HG03139 (cell line): ENCODE results near the gene LINGO1.

Source experiments
- ATAC-seq: cut with Tn5 transposase; IDR thresholded peaks from one replicate; pipeline ENCODE4 v1.9.1; 2021; ENCODE audit not compliant: unreplicated experiment

Gene LINGO1

DNA sequence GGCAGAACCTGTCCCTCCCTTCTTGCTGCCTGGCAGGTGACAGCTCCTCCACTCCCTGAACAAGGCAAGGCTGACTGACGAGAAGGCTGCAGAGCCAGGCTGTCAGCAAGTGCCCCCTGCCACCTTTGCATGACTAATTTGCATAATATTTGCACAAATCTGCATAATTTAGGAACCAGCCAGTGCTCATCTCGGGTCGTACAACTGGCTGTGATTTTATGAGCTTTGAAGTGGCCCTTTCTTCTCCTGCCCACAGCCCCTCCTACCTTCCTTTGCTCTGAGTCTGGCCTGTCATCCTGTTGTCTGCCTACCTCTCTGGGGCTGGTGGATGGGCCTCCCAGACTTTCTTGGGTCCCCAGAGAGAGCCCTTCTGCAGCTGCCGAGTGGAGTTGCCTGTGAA is 58.9 kb downstream of the LINGO1 start:
- ATAC-seq = no peak

GRCh38 chr15:77572186-77572585 is 60.5 kb downstream of the LINGO1 start:
- ATAC-seq = no peak

GRCh38 chr15:77571741-77572140 is 61.0 kb downstream of the LINGO1 start:
- no peak for ATAC-seq

- ATAC-seq = no peak
Observed at GRCh38 chr15:77571181-77571580, 61.5 kb downstream of the LINGO1 start.

- no peak for ATAC-seq
Observed at GRCh38 chr15:77569729-77570125, 63.0 kb downstream of the LINGO1 start.

DNA sequence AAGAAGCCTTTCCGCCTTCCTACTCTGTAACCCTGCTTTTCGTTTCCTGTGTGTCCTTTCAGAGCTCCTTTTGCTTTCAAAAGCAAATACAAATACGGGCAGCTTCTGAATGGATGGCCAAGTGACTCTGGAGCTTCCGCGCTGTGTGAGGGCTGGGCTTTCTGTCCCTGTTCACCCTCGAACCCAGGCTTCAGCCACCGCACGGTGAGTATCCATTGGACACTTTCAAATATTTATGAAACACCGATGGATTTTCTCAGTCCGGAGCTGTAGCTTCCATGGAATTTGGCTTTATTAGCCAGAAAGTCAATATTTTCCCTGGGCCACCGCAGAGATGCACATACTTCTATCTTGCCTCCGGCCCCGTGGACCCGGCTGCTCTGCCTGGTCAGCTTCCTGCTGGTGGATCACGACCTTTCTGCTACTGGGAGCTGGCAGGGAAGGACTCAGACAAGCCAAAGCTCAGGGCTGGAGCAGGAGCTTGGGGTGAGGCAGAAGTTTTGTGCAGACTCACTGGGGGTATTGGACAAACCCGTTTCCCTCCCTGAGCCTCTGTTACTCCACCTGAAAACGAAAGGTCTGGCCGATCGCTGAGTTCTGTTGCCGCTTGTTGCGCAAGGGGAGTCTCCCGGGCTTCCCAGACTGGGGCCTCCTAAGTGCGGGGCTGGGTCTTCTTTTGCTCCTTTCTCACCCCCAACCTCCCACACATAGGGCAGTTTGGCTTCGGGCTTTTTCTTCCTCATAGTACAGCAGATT is 63.6 kb downstream of the LINGO1 start:
- no peak for ATAC-seq

DNA sequence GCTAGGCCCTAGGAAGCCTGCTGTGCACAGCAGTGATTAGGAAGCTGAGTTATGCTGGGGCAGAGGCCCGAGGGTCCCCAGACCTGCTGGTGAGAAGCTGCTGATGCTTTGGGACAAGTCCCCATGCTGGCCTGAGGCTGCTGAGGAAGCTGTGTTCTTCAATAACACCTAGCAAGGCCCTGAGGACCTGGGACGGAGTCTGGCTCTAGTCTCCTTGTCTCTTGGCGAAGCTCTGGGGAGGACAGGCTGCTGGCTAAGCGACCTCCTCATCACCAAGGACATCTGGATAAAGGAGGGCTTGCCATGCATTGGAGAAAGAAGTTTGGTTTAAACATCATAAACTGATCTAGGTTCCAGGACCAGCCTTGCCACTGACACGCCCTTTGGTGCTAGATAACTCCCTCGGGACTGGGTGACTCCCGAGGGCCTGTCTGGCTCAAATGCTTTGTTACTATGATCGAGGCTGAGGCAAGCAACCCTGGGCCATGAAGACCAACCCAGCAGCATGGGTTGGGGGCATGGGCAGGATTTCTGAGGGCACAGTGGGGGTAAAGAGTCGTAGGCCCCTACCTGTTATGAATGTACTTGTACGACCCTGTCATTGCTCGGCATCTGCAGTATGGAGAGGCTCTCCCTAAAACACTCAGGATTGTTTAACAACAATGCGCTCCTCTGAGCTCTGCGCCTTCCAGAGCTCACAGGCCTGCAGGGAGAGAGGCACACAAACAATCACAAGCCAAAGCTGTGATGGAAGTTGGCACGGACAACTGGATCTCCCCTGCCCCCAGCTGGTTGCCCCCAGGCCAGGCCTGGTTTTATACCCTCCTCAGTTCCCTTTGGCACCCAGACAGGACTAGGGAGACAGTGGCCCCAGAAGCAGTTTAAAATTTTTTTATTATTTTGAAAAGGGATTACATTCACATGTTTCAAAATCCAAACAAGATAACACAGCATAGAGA is 64.4 kb downstream of the LINGO1 start:
- no peak for ATAC-seq

DNA sequence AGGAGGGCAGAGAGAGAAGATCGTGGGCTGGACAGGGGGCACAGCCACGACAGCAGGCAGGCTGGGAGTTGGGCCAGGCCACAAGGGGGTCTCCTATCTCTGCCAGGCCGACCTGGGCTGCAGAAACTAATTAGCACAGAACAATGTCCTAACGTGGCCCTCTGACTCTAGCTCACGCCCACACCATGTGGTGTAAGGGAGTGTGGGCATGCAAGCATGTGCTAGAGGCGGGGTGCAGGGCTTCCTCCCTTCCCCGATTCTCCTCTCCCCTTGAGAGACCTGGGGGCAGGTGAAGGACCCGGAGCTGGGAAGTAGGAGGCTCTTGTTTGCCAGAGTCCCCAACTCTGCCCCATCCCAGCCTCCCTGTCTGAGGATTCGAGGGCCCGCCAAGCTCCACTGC is 65.5 kb downstream of the LINGO1 start:
- no peak for ATAC-seq

- ATAC-seq = no peak
Observed at GRCh38 chr15:77566092-77566491, 66.6 kb downstream of the LINGO1 start.

DNA sequence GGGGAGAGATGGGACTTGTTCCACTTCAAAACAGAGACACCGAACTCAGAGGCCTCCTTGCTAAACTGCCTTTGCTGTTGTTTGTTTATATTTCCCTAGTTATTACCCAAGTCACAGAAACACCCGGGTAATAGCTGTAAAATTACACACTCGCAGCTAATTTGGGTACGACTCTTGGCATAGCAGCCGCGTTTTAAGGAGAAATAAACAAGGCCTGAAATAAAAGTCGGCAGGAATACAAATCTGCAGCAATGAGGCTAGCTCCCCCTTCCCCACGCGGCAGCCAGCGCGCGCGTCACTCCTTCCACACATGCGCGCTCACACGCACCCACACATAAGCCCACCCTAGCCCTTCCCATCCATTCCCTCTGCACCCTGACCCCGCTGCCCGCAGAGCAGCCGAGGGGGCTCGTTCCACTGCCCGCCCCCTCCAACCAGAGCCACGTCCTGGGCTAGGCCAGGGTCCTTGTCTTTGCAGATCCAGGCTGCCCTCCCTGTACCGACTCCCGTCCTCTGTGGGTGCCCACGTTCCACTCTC is 67.3 kb downstream of the LINGO1 start:
- ATAC-seq = no peak

DNA sequence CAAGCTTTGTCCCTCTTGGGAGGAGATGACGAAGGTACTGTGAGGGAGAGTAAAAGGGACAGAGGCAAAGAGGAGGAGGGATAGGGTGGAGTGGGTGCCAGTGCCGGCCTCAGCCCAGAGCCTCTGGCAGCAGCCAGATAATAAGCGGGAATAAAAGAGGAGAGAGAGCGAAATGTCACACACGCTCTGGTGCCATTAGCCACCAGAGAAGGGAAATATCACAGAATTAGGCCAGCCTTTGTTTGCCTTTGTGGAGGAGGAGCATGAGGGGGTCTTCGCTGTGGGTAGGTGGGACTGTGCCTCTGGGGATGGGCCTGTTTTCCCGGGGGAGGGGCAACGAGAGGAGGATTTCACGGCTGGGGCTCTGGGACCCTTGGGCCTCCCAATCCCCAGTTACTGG is 67.8 kb downstream of the LINGO1 start:
- ATAC-seq = no peak

- ATAC-seq = no peak
Observed at GRCh38 chr15:77564341-77564740, 68.4 kb downstream of the LINGO1 start.

DNA sequence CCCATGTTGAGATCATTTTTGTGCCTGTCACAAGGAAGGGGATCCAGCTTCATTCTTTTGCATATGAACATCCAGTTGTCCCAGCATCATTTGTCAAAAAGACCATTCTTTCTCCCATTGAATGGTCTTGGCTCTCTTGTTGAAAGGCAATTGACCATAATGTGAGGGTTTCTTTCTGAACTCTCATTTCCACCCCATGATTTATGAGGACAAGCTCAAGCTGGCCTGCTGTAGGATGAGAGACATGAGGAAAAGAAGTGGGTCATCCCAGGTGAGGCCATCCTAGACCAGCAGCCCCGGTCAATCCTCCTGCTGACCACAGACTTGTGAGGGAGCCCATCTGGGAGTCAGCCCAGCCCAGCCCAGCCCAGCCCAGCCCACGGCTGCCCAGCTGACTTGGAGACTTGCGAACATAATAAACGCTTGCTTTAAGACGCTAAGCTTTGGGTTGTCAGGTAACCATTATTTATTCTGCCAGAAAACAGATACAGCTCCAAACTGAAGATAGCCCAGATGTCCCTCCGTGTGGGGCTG is 69.0 kb downstream of the LINGO1 start:
- no peak for ATAC-seq
